H1 (cell line): ENCODE data around the gene CKM. TPM values are rescaled to one million over a fixed set of nuclear protein-coding genes. Genes with fewer than 3 reads are reported as not detected.
A peak's percentile ranks its signal among the peaks of the same experiment; 100 is the strongest.

ENCODE experiments used
- ASH2L ChIP-seq: fragments of 200-600, 300-600 bp; sonication (generic); IDR thresholded peaks from one replicate; pipeline ENCODE4 v1.7.1; 2017; ENCODE audit warnings: low read length
- ATF2 ChIP-seq: IDR thresholded peaks from 2 replicates; pipeline ENCODE4 v1.6.1; 2012; ENCODE audit warnings: low read length, inconsistent platforms
- BACH1 ChIP-seq: IDR thresholded peaks from 2 replicates; pipeline ENCODE4 v1.6.1; 2012; ENCODE audit warnings: low read length, improper control_type of control experiment
- CHD2 ChIP-seq: IDR thresholded peaks from 2 replicates; pipeline ENCODE4 v1.6.1; 2012; ENCODE audit warnings: low read length, improper control_type of control experiment
- CTBP2 ChIP-seq: IDR thresholded peaks from 2 replicates; pipeline ENCODE4 v1.7.0; 2011; ENCODE audit warnings: borderline replicate concordance, mild to moderate bottlenecking, moderate library complexity, mixed read lengths, low read length; ENCODE audit not compliant: insufficient read depth, insufficient read length
- NANOG ChIP-seq: IDR thresholded peaks from 2 replicates; pipeline ENCODE4 v1.6.1; 2011; ENCODE audit warnings: low read length, low read depth, mild to moderate bottlenecking, inconsistent platforms; ENCODE audit not compliant: insufficient read depth, poor library complexity, severe bottlenecking
- PHF8 ChIP-seq: fragments of 200-600 bp; sonication (generic); conservative IDR thresholded peaks from 2 replicates; pipeline ENCODE4 v1.7.1; 2012; ENCODE audit warnings: low read depth, mild to moderate bottlenecking, inconsistent platforms, low read length, moderate library complexity
- POLR2AphosphoS5 ChIP-seq: IDR thresholded peaks from 2 replicates; pipeline ENCODE4 v1.6.1; 2011; ENCODE audit warnings: low read depth, low read length
- SAP30 ChIP-seq: fragments of 300-600 bp; sonication (generic); IDR thresholded peaks from 2 replicates; pipeline ENCODE4 v1.7.1; 2012; ENCODE audit warnings: low read length, moderate library complexity, mild to moderate bottlenecking, inconsistent platforms; ENCODE audit not compliant: insufficient read depth, insufficient replicate concordance
- SIX5 ChIP-seq: IDR thresholded peaks from 2 replicates; pipeline ENCODE4 v1.6.1; 2011; ENCODE audit warnings: mild to moderate bottlenecking, low read depth, low read length
- SUZ12 ChIP-seq: fragments of 200-600 bp; sonication (generic); IDR thresholded peaks from 2 replicates; pipeline ENCODE4 v1.6.1; 2012; ENCODE audit warnings: mild to moderate bottlenecking, inconsistent platforms, low read length, moderate library complexity, mixed read lengths
- polyA plus RNA-seq, 7 experiments: library from polyadenylated mRNA; depleted of rRNA in 3 of 7; stranded (reverse) in 5 of 7; unstranded in 2 of 7; fragments of >200 nt in 5 of 7; fragments of 200-250 nt in 2 of 7; gene quantifications; 1 replicate in 5 of 7; 2 replicates in 1 of 7; 4 replicates in 1 of 7; pipeline versions ENCODE4 v1.2.1 to v1.2.3, GENCODE V29; 2011 to 2013; ENCODE audit warnings: missing spikeins in 2 of 7, mixed read lengths in 2 of 7
- total RNA-seq: library from RNA; stranded (reverse); fragmentation: NEBNext Ultra II Directional; extraction: Animal tissue kit (Norgen Biotek cat#: 25700); gene quantifications from 2 replicates; pipeline ENCODE4 v1.2.1, GENCODE V29; 2021

Gene CKM
- total and polyA plus RNA-seq, 2 of the 8 experiments (the other 6 are each of a cell fraction or from before 2014, with no cell fraction given), result 0.08 TPM; not detected in 1

DNA sequence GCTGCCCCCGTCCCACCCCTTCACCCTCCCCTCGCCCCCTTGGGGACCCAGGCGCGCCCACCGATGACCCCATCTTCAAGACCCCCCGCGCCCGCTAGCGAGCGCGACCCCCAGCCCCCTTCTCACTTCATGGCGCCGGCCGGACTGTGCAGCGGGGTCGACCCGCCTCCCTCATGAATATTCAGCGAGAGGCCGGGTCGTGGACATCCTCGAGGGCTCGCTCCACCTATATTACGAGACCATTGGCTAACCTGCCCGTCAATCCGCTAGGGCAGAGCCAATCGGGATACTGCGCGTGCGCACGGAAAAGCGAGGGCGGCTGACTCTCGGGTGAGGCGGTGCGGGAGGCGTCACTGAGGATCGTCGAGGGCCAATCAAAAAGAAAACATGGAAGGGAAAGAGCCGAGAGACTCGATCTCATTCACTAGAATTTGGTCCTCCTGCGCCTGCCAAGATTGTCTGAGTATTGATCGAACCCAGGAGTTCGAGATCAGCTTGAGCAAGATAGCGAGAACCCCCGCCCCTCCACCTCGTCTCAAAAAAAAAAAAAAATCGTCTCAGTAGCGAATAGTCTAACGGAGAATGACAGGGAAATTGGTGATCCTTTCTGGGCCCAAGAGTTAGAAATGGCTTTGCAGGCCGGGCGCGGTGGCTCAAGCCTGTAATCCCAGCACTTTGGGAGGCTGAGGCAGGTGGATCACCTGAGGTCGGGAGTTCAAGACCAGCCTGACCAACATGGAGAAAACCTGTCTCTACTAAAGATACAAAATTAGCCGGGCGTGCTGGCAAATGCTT is 47.9 kb upstream of the CKM start, which contains the start of gene ERCC2 (continued):
- TF ChIP-seq CTBP2, result no peak
- peak; percentile 49 for TF ChIP-seq ASH2L
- TF ChIP-seq ATF2, result no peak
- TF ChIP-seq BACH1, result no peak
- peak; percentile 4 for TF ChIP-seq NANOG
- TF ChIP-seq SAP30, result no peak
- TF ChIP-seq SUZ12, result no peak
- TF ChIP-seq SIX5, result no peak
- 0 out of 2 replicates have a peak, but pooled peaks have one; percentile 52 for TF ChIP-seq PHF8
- peak; percentile 94 for TF ChIP-seq CHD2
- peak; percentile 49; the same call in 1 of the 2 replicates for TF ChIP-seq POLR2AphosphoS5
